K562 (cell line): Measurements from ENCODE around the gene ZNF276. TPM values are rescaled to one million over a fixed set of nuclear protein-coding genes. Genes with fewer than 3 reads are reported as not detected.

Experiments used
- ATAC-seq: fragments of 200-7000 bp; cut with Tn5 transposase; 3 replicates; pipeline ENCODE4 v1.9.1; 2020; ENCODE audit warnings: moderate library complexity
- BruUV-seq: library from RNA; stranded (reverse); fragments of 400-500 nt; replicated peaks from 2 replicates; lab custom pipeline; 2021; lab: Mats Ljungman, UMichigan
- CTCF ChIA-PET: fragments of 300-600 bp; formaldehyde crosslinking; extraction: SDS; loops from one replicate; lab custom pipeline; 2021; ENCODE audit warnings: low intra/inter-chr PET ratio; lab: Yijun Ruan, JAX
- POLR2A ChIA-PET: fragments of 300-600, 350-650 bp; sonication (Branson Sonifier 250); formaldehyde crosslinking; extraction: SDS; loops from one replicate; lab custom pipeline; 2021; ENCODE audit warnings: antibody characterized with exemption, inconsistent platforms; lab: Yijun Ruan, JAX
- DNase-seq, 4 experiments: peaks; one replicate each; pipeline versions ENCODE4 v3.0.0 to v3.0.0-alpha.2; 2011 to 2018; ENCODE audit warnings: low spot score in 3 of 4, mixed read lengths in 3 of 4; ENCODE audit errors: extremely low read depth in 1 of 4
- FAIRE-seq: peaks from 2 replicates; lab custom pipeline; 2011; peaks lifted over from hg19 to GRCh38; lab: Jason Lieb, UNC
- H2AFZ ChIP-seq: 2 replicates; pipeline ENCODE4 v1.6.0; 2011; ENCODE audit warnings: low read depth, low read length, control low read depth, inconsistent platforms
- H3K27ac ChIP-seq: fragments of 200-600 bp; 3 replicates; pipeline ENCODE4 v1.8.0; 2011; ENCODE audit warnings: low read depth, mild to moderate bottlenecking, control low read depth, inconsistent platforms, low read length, moderate library complexity, mixed read lengths; ENCODE audit errors: extremely low read depth
- H3K27me3 ChIP-seq, 2 experiments: fragments of 300-600 bp in 1 of 2; 2 replicates in 1 of 2; 3 replicates in 1 of 2; pipeline versions ENCODE4 v1.6.0 to v1.8.0; 2011; ENCODE audit warnings: inconsistent platforms in 2 of 2, low read length in 2 of 2, mild to moderate bottlenecking in 1 of 2, mixed read lengths in 1 of 2, moderate library complexity in 1 of 2; ENCODE audit not compliant: control insufficient read depth in 2 of 2, insufficient read depth in 2 of 2
- H3K36me3 ChIP-seq: fragments of 300-600 bp; 3 replicates; pipeline ENCODE4 v1.8.0; 2011; ENCODE audit warnings: mild to moderate bottlenecking, low read length, inconsistent platforms; ENCODE audit not compliant: control insufficient read depth, insufficient read depth
- H3K4me1 ChIP-seq, 2 experiments: fragments of 200-600 bp in 1 of 2; replicated peaks in 1 of 2; 2 replicates in 1 of 2; 3 replicates in 1 of 2; pipeline versions ENCODE4 v1.5.1 to v1.8.0; 2011; ENCODE audit warnings: inconsistent platforms in 2 of 2, low read length in 2 of 2, mild to moderate bottlenecking in 1 of 2, mixed read lengths in 1 of 2, moderate library complexity in 1 of 2; ENCODE audit not compliant: control insufficient read depth in 2 of 2, insufficient read depth in 2 of 2
- H3K4me2 ChIP-seq: 2 replicates; pipeline ENCODE4 v1.6.1; 2011; ENCODE audit warnings: low read length, control low read depth, inconsistent platforms, mixed read lengths; ENCODE audit not compliant: insufficient read depth
- H3K4me3 ChIP-seq: fragments of 200-600 bp; sonication (generic), shearing (Covaris generic); 2 replicates; pipeline ENCODE4 v1.5.1; 2016; ENCODE audit warnings: control low read depth, inconsistent platforms
- H3K79me2 ChIP-seq: fragments of 200-600 bp; 3 replicates; pipeline ENCODE4 v1.8.0; 2011; ENCODE audit warnings: low read length, inconsistent platforms; ENCODE audit not compliant: control insufficient read depth, insufficient read depth
- H3K9ac ChIP-seq, 2 experiments: 2 replicates each; pipeline versions ENCODE4 v1.6.0 to v1.6.1; 2011; ENCODE audit warnings: low read depth in 2 of 2, low read length in 2 of 2, control low read depth in 1 of 2, inconsistent platforms in 1 of 2, mild to moderate bottlenecking in 1 of 2, mixed read lengths in 1 of 2; ENCODE audit not compliant: insufficient read depth in 1 of 2
- H3K9me1 ChIP-seq: one replicate; pipeline ENCODE4 v1.6.0; 2011; ENCODE audit warnings: inconsistent platforms, mild to moderate bottlenecking, low read length, moderate library complexity; ENCODE audit not compliant: control insufficient read depth, insufficient read depth
- H3K9me3 ChIP-seq: replicated peaks from 2 replicates; pipeline ENCODE4 v1.5.1; 2011; ENCODE audit warnings: low read depth, low read length, inconsistent platforms; ENCODE audit not compliant: control insufficient read depth, insufficient read depth
- H4K20me1 ChIP-seq: replicated peaks from 2 replicates; pipeline ENCODE4 v1.6.1; 2011; ENCODE audit warnings: low read length, inconsistent platforms, mixed read lengths; ENCODE audit not compliant: control insufficient read depth, insufficient read depth
- ARNT ChIP-seq, 2 experiments: fragments of 450-650 bp; IDR thresholded peaks; 2 replicates each; pipeline ENCODE4 v1.6.1; 2016; ENCODE audit warnings: mild to moderate bottlenecking in 1 of 2
- JUN ChIP-seq, 2 experiments: sonication (generic) in 1 of 2; formaldehyde crosslinking in 1 of 2; IDR thresholded peaks; 2 replicates each; pipeline versions ENCODE4 v1.6.1 to v1.8.0; 2012 to 2022; ENCODE audit warnings: borderline replicate concordance in 2 of 2, mild to moderate bottlenecking in 2 of 2, improper control_type of control experiment in 1 of 2, low read depth in 1 of 2, low read length in 1 of 2, missing genetic modification reagents in 1 of 2
- STAT5A ChIP-seq: IDR thresholded peaks from 2 replicates; pipeline ENCODE4 v1.6.1; 2012; ENCODE audit warnings: low read length, inconsistent platforms, borderline replicate concordance
- WHSC1 ChIP-seq: IDR thresholded peaks from one replicate; pipeline ENCODE4 v1.6.1; 2012; ENCODE audit warnings: low read length, control low read depth, inconsistent platforms
- ZBTB8A ChIP-seq: fragments of 450-650 bp; IDR thresholded peaks from 2 replicates; pipeline ENCODE4 v1.6.1; 2018; ENCODE audit warnings: mild to moderate bottlenecking, moderate library complexity; ENCODE audit not compliant: partially characterized antibody
- ZC3H8 ChIP-seq: fragments of 450-650 bp; IDR thresholded peaks from 2 replicates; pipeline ENCODE4 v1.6.1; 2017
- ZFP36 ChIP-seq: fragments of 150-350 bp; IDR thresholded peaks from 2 replicates; pipeline ENCODE4 v1.6.1; 2018; ENCODE audit warnings: low read length, low read depth; ENCODE audit not compliant: partially characterized antibody
- WGBS: fragments of 100-300 bp; shearing (Covaris generic); methylation state at CpG from one replicate; pipeline ENCODE4 v1.1.6; 2016; ENCODE audit warnings: low coverage, mixed read lengths; ENCODE audit not compliant: insufficient coverage; ENCODE audit errors: missing lambda C conversion rate; 5-methylcytosine and 5-hydroxymethylcytosine counted together
- in situ Hi-C: fragments of 300-500 bp; cut with MboI; formaldehyde crosslinking; loops from 4 replicates; pipeline ENCODE4 v1.15.0; 2018; ENCODE audit warnings: inconsistent platforms, mixed read lengths
- intact Hi-C: fragments of 100-400 bp; cut with micrococcal nuclease; formaldehyde crosslinking; loops from 2 replicates; pipeline ENCODE4 v1.14.2; 2022
- polyA plus RNA-seq, 8 experiments: library from polyadenylated mRNA; depleted of rRNA in 4 of 8; stranded (reverse) in 5 of 8; unstranded in 3 of 8; fragments of >200 nt; fragmentation: Nextera tagmentation in 2 of 8; fragmentation: Illumina TruSeq in 1 of 8; extraction: Ambion mirVana in 2 of 8; extraction: Trizol in 1 of 8; gene quantifications; 2 replicates each; pipeline versions ENCODE4 v1.2.1 to v1.2.3, GENCODE V29; 2011 to 2014; ENCODE audit warnings: inconsistent platforms in 1 of 8, missing spikeins in 1 of 8
- total RNA-seq, 7 experiments: library from RNA; depleted of rRNA in 6 of 7; stranded (reverse); fragments of >200 nt in 6 of 7; fragmentation: Illumina TruSeq in 2 of 7; extraction: Trizol in 2 of 7; gene quantifications; 2 replicates each; pipeline versions ENCODE4 v1.2.1 to v1.2.3, GENCODE V29; 2011 to 2021; ENCODE audit warnings: low replicate concordance in 1 of 7
- TF ChIP-seq, protein P1 (sequence below): sonication (generic); formaldehyde crosslinking; IDR thresholded peaks from 2 replicates; pipeline ENCODE4 v1.9.0; 2022; ENCODE audit warnings: mild to moderate bottlenecking, missing genetic modification reagents
- TF ChIP-seq, protein P2 (sequence below): fragments of 250-450 bp; sonication (Bioruptor Pico); IDR thresholded peaks from 2 replicates; pipeline ENCODE4 v1.4.0; 2020; ENCODE audit warnings: mild to moderate bottlenecking, moderate library complexity, borderline replicate concordance

Gene ZNF276
- total and polyA plus RNA-seq, 9 of the 15 experiments (the other 6 are each of a cell fraction or from before 2014, with no cell fraction given), result 0.49 to 43.9 (median 15.8) TPM

DNA sequence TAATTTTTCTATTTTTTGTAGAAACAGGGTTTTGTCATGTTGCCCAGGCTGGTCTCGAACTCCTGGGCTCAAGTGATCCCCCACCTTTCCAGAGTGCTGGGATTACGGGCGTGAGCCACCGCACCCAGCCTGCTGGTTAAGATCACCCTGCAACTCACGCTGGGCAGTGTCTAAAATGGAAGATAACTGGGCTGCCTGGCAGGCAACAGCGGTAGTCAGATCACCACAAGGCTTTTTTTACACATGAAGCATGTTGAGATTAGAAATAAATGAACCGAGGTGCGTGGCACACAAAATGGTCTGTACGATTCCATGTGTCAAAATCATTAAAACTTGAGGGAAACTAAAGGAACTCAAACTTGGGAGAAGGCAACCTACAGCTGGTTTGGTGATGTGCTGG lies 26.7 kb downstream of the ZNF276 start:
- H3K4me3 ChIP-seq, result no peak overlapping the region
- TF ChIP-seq ZC3H8 (no peak), WHSC1 (no peak), ZBTB8A (no peak), ARNT (IDR thresholded peaks at IDR 0.05) (no peak), JUN (IDR thresholded peaks at IDR 0.05; ENCODE audit: borderline replicate concordance, low read depth, low read length) (no peak), JUN (CRISPR knock-in tag; IDR thresholded peaks at IDR 0.05; ENCODE audit: borderline replicate concordance) (no peak), STAT5A (no peak), ZFP36 (no peak)
- TF ChIP-seq, protein P1, sequence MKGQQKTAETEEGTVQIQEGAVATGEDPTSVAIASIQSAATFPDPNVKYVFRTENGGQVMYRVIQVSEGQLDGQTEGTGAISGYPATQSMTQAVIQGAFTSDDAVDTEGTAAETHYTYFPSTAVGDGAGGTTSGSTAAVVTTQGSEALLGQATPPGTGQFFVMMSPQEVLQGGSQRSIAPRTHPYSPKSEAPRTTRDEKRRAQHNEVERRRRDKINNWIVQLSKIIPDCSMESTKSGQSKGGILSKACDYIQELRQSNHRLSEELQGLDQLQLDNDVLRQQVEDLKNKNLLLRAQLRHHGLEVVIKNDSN, result no peak
- TF ChIP-seq, protein P2, sequence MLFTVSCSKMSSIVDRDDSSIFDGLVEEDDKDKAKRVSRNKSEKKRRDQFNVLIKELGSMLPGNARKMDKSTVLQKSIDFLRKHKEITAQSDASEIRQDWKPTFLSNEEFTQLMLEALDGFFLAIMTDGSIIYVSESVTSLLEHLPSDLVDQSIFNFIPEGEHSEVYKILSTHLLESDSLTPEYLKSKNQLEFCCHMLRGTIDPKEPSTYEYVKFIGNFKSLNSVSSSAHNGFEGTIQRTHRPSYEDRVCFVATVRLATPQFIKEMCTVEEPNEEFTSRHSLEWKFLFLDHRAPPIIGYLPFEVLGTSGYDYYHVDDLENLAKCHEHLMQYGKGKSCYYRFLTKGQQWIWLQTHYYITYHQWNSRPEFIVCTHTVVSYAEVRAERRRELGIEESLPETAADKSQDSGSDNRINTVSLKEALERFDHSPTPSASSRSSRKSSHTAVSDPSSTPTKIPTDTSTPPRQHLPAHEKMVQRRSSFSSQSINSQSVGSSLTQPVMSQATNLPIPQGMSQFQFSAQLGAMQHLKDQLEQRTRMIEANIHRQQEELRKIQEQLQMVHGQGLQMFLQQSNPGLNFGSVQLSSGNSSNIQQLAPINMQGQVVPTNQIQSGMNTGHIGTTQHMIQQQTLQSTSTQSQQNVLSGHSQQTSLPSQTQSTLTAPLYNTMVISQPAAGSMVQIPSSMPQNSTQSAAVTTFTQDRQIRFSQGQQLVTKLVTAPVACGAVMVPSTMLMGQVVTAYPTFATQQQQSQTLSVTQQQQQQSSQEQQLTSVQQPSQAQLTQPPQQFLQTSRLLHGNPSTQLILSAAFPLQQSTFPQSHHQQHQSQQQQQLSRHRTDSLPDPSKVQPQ (CRISPR knock-in tag), result no peak
- TF ChIP-seq, all 486 proteins: peak for 0
- CTCF ChIA-PET, result no interaction called here
- Histone ChIP-seq H3K36me3 (peaks cover 86% of the 10 kb centered on the region), H3K4me1 (no peaks in the 10 kb centered on the region; a peak in 1 of 5 replicates), H3K9ac (no peak overlapping the region), H3K79me2 (no peaks in the 10 kb centered on the region), H3K27ac (no peak overlapping the region), H2AFZ (no peak overlapping the region), H4K20me1 (no peaks in the 10 kb centered on the region), H3K27me3 (no peaks in the 10 kb centered on the region), H3K4me2 (no peak overlapping the region), H3K9me1 (no peaks in the 10 kb centered on the region), H3K9me3 (no peaks in the 10 kb centered on the region)
- POLR2A ChIA-PET, result interaction anchor here (1.0 to 1.2 kb wide), 2 partner anchors 9 to 13 kb away, joined by 3 to 5 read pairs; no protein-coding TSS in a partner anchor
- intact Hi-C loops, result no loop called here
- BruUV-seq, result no TSS peak
- ATAC-seq (no peak), FAIRE-seq (no peak), DNase-seq (no peak)
- 93% methylated on average over 9 of the region's 9 CpGs for WGBS
- in situ Hi-C loops, result no loop called here
